Measurements from ENCODE around the gene PRKCZ.

The PRKCZ gene

GRCh38 chr1:2074944-2075740, 24.9 kb downstream of the PRKCZ start:
- no peaks in the 10 kb centered on the region for H3K27me3 ChIP-seq (ENCODE audit: control insufficient read depth, insufficient read depth, low read length)

DNA sequence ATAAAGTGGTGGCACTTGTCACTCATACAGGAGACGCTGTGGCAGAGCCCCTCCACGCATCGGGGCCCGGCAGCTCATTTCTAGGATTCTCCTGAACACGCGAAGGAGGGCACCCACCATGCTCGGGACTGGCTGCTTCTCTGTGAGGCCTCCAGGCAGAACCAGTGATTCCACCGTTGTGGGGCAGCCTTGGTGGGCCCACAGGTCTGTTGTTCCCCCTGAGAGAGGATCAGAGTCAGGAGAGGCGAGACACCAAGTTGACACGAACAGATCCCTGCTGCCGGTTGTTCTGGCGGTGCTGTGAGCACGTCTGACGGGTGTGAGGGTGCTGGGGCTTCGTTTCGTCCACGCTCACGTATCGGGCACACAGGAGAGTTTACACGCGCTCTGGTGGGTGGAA, 26.6 kb downstream of the PRKCZ start:
- Histone ChIP-seq H3K27me3 (ENCODE audit: control insufficient read depth, insufficient read depth, low read length) (no peaks in the 10 kb centered on the region), H3K4me3 (ENCODE audit: low read depth, low read length) (no peak overlapping the region), H3K9me3 (ENCODE audit: control insufficient read depth, insufficient read depth, low read length) (no peaks in the 10 kb centered on the region), H3K4me1 (ENCODE audit: control insufficient read depth, insufficient read depth, low read length) (peaks cover 2% of the 10 kb centered on the region), H3K9ac (ENCODE audit: low read depth, low read length) (no peak overlapping the region), H3K36me3 (ENCODE audit: control insufficient read depth, insufficient read depth, low read length) (peaks cover 7% of the 10 kb centered on the region)

More at GRCh38 chr1:2074944-2075740, 24.9 kb downstream of the PRKCZ start:
- no peaks in the 10 kb centered on the region for H3K9me3 ChIP-seq (ENCODE audit: control insufficient read depth, insufficient read depth, low read length)
- peaks cover 2% of the 10 kb centered on the region for H3K4me1 ChIP-seq (ENCODE audit: control insufficient read depth, insufficient read depth, low read length)
- no peak overlapping the region for H3K9ac ChIP-seq (ENCODE audit: low read depth, low read length)
- H3K36me3 ChIP-seq (ENCODE audit: control insufficient read depth, insufficient read depth, low read length), result peaks cover 7% of the 10 kb centered on the region
- H3K4me3 ChIP-seq (ENCODE audit: low read depth, low read length), result no peak overlapping the region

- no peaks in the 10 kb centered on the region for H3K27me3 ChIP-seq (ENCODE audit: control insufficient read depth, insufficient read depth, low read length)
- peaks cover 7% of the 10 kb centered on the region for H3K36me3 ChIP-seq (ENCODE audit: control insufficient read depth, insufficient read depth, low read length)
- H3K4me1 ChIP-seq (ENCODE audit: control insufficient read depth, insufficient read depth, low read length), result no peaks in the 10 kb centered on the region
- no peak overlapping the region for H3K4me3 ChIP-seq (ENCODE audit: low read depth, low read length)
- no peak overlapping the region for H3K9ac ChIP-seq (ENCODE audit: low read depth, low read length)
- H3K9me3 ChIP-seq (ENCODE audit: control insufficient read depth, insufficient read depth, low read length), result no peaks in the 10 kb centered on the region
These were observed 28.0 kb downstream of the PRKCZ start for GRCh38 chr1:2078170-2078569.

DNA sequence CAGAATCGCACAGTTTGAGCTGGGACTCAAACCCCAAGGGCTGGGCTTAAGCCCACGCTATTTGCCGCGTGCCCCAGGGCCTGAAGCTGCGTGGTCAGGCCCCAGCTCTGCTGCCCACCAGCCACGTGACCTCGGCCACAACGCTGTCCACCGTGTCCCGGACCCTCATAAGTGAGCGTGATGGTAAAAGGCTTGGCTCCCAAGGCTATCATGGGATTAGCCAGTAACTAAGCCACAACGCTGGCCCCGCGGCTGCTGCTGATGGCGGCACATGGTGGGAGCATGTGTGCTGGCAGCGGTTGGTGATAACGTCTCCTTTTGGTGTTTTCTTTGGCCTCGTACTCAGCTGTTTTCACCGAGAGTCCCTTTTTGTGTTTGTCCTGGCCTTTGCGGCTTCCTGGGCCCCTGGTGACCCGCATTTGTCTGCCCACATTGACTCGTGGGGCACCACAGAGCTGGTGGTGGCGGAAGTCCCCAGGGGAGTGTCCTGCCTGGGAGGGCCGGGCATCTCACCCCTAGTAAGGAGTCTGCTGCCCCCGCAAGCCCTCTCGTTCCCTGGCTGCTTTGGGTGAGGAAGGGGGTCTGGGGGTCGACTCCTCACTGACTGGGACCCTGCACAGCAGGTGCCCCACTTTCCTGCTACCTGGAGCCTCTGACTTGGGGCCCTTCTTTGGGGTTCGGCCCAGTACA, 29.3 kb downstream of the PRKCZ start:
- peaks cover 3% of the 10 kb centered on the region for H3K36me3 ChIP-seq (ENCODE audit: control insufficient read depth, insufficient read depth, low read length)
- no peaks in the 10 kb centered on the region for H3K9me3 ChIP-seq (ENCODE audit: control insufficient read depth, insufficient read depth, low read length)
- no peak overlapping the region for H3K9ac ChIP-seq (ENCODE audit: low read depth, low read length)
- no peaks in the 10 kb centered on the region for H3K4me1 ChIP-seq (ENCODE audit: control insufficient read depth, insufficient read depth, low read length)
- H3K27me3 ChIP-seq (ENCODE audit: control insufficient read depth, insufficient read depth, low read length), result no peaks in the 10 kb centered on the region
- no peak overlapping the region for H3K4me3 ChIP-seq (ENCODE audit: low read depth, low read length)

- no peaks in the 10 kb centered on the region for H3K9me3 ChIP-seq (ENCODE audit: control insufficient read depth, insufficient read depth, low read length)
- H3K27me3 ChIP-seq (ENCODE audit: control insufficient read depth, insufficient read depth, low read length), result no peaks in the 10 kb centered on the region
- no peak overlapping the region for H3K9ac ChIP-seq (ENCODE audit: low read depth, low read length)
- H3K4me3 ChIP-seq (ENCODE audit: low read depth, low read length), result no peak overlapping the region
- H3K36me3 ChIP-seq (ENCODE audit: control insufficient read depth, insufficient read depth, low read length), result peaks cover 3% of the 10 kb centered on the region
- no peaks in the 10 kb centered on the region for H3K4me1 ChIP-seq (ENCODE audit: control insufficient read depth, insufficient read depth, low read length)
These were observed 29.9 kb downstream of the PRKCZ start for GRCh38 chr1:2080140-2080539.

GRCh38 chr1:2080884-2081283, 30.7 kb downstream of the PRKCZ start:
- peaks cover 3% of the 10 kb centered on the region for H3K36me3 ChIP-seq (ENCODE audit: control insufficient read depth, insufficient read depth, low read length)
- no peak overlapping the region for H3K9ac ChIP-seq (ENCODE audit: low read depth, low read length)
- H3K4me1 ChIP-seq (ENCODE audit: control insufficient read depth, insufficient read depth, low read length), result no peaks in the 10 kb centered on the region
- no peaks in the 10 kb centered on the region for H3K9me3 ChIP-seq (ENCODE audit: control insufficient read depth, insufficient read depth, low read length)
- no peak overlapping the region for H3K4me3 ChIP-seq (ENCODE audit: low read depth, low read length)
- no peaks in the 10 kb centered on the region for H3K27me3 ChIP-seq (ENCODE audit: control insufficient read depth, insufficient read depth, low read length)

DNA sequence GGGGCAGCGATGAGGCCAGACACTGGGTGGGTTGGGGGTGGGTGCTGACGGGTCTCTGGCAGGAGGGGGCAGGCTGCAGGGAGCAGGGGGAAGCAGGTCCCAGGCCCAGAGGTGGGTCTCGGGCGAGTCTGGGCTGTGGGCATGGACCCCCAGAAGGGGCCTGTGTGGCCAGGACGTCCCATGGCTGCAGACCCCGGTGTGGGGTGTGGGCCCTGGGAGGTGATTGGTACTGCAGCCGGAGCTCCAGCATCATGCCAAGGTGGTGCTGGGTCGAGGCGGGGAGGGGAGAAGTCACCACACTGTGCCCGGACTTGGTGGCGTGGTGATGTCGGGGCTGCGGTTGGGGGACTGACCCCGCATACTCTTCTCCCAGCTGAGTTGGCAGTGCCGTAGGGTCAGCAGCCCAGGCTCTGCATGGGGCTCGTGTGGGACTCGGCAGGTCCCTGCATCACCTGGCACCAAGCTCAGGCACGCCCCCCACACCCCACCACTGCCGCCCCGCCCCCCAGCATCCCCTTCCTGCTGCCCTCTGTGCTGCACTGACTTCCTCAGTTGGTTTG, 31.2 kb downstream of the PRKCZ start:
- H3K4me1 ChIP-seq (ENCODE audit: control insufficient read depth, insufficient read depth, low read length), result no peaks in the 10 kb centered on the region
- no peaks in the 10 kb centered on the region for H3K9me3 ChIP-seq (ENCODE audit: control insufficient read depth, insufficient read depth, low read length)
- H3K27me3 ChIP-seq (ENCODE audit: control insufficient read depth, insufficient read depth, low read length), result no peaks in the 10 kb centered on the region
- H3K9ac ChIP-seq (ENCODE audit: low read depth, low read length), result no peak overlapping the region
- H3K36me3 ChIP-seq (ENCODE audit: control insufficient read depth, insufficient read depth, low read length), result peaks cover 3% of the 10 kb centered on the region
- H3K4me3 ChIP-seq (ENCODE audit: low read depth, low read length), result no peak overlapping the region

- no peaks in the 10 kb centered on the region for H3K36me3 ChIP-seq (ENCODE audit: control insufficient read depth, insufficient read depth, low read length)
- H3K4me1 ChIP-seq (ENCODE audit: control insufficient read depth, insufficient read depth, low read length), result no peaks in the 10 kb centered on the region
These were observed 31.9 kb downstream of the PRKCZ start for GRCh38 chr1:2082064-2082463.

GRCh38 chr1:2083666-2084065, 33.5 kb downstream of the PRKCZ start:
- H3K9me3 ChIP-seq (ENCODE audit: control insufficient read depth, insufficient read depth, low read length), result no peaks in the 10 kb centered on the region
- H3K4me3 ChIP-seq (ENCODE audit: low read depth, low read length), result no peak overlapping the region
- no peaks in the 10 kb centered on the region for H3K4me1 ChIP-seq (ENCODE audit: control insufficient read depth, insufficient read depth, low read length)
- H3K27me3 ChIP-seq (ENCODE audit: control insufficient read depth, insufficient read depth, low read length), result no peaks in the 10 kb centered on the region
- H3K9ac ChIP-seq (ENCODE audit: low read depth, low read length), result no peak overlapping the region
- H3K36me3 ChIP-seq (ENCODE audit: control insufficient read depth, insufficient read depth, low read length), result no peaks in the 10 kb centered on the region

More at GRCh38 chr1:2082064-2082463, 31.9 kb downstream of the PRKCZ start:
- Histone ChIP-seq H3K27me3 (ENCODE audit: control insufficient read depth, insufficient read depth, low read length) (no peaks in the 10 kb centered on the region), H3K9ac (ENCODE audit: low read depth, low read length) (no peak overlapping the region), H3K9me3 (ENCODE audit: control insufficient read depth, insufficient read depth, low read length) (no peaks in the 10 kb centered on the region), H3K4me3 (ENCODE audit: low read depth, low read length) (no peak overlapping the region)

GRCh38 chr1:2084306-2084705, 34.1 kb downstream of the PRKCZ start:
- H3K4me3 ChIP-seq (ENCODE audit: low read depth, low read length), result no peak overlapping the region
- H3K36me3 ChIP-seq (ENCODE audit: control insufficient read depth, insufficient read depth, low read length), result no peaks in the 10 kb centered on the region
- H3K27me3 ChIP-seq (ENCODE audit: control insufficient read depth, insufficient read depth, low read length), result no peaks in the 10 kb centered on the region
- no peak overlapping the region for H3K9ac ChIP-seq (ENCODE audit: low read depth, low read length)
- no peaks in the 10 kb centered on the region for H3K4me1 ChIP-seq (ENCODE audit: control insufficient read depth, insufficient read depth, low read length)
- H3K9me3 ChIP-seq (ENCODE audit: control insufficient read depth, insufficient read depth, low read length), result no peaks in the 10 kb centered on the region

GRCh38 chr1:2085080-2085479, 34.9 kb downstream of the PRKCZ start:
- Histone ChIP-seq H3K27me3 (ENCODE audit: control insufficient read depth, insufficient read depth, low read length) (no peaks in the 10 kb centered on the region), H3K36me3 (ENCODE audit: control insufficient read depth, insufficient read depth, low read length) (no peaks in the 10 kb centered on the region), H3K9me3 (ENCODE audit: control insufficient read depth, insufficient read depth, low read length) (no peaks in the 10 kb centered on the region), H3K4me3 (ENCODE audit: low read depth, low read length) (no peak overlapping the region), H3K4me1 (ENCODE audit: control insufficient read depth, insufficient read depth, low read length) (no peaks in the 10 kb centered on the region), H3K9ac (ENCODE audit: low read depth, low read length) (no peak overlapping the region)
